GM23338 (cell line): ENCODE data around the gene SARDH. TPM values are rescaled to one million over a fixed set of nuclear protein-coding genes. Genes with fewer than 3 reads are reported as not detected.

Experiments
- ATAC-seq: fragments of 200-7000 bp; cut with Tn5 transposase; 3 replicates; pipeline ENCODE4 v1.9.1; 2020
- DNase-seq: peaks from one replicate; pipeline ENCODE4 v3.0.0-alpha.2; 2015; ENCODE audit warnings: low spot score
- H2AFZ ChIP-seq: fragments of 200-600 bp; sonication (generic); 2 replicates; pipeline ENCODE4 v1.8.0; 2016; ENCODE audit warnings: antibody characterized with exemption, mild to moderate bottlenecking, moderate library complexity
- H3F3A ChIP-seq: fragments of 200-600 bp; sonication (generic); replicated peaks from 2 replicates; pipeline ENCODE4 v1.8.0; 2017; ENCODE audit warnings: antibody characterized with exemption, mixed run types, low read depth
- H3K27ac ChIP-seq: fragments of 200-600 bp; sonication (generic); 2 replicates; pipeline ENCODE4 v1.6.1; 2016; ENCODE audit warnings: low read depth
- H3K27me3 ChIP-seq: fragments of 200-600 bp; sonication (generic); 2 replicates; pipeline ENCODE4 v1.8.0; 2016; ENCODE audit warnings: mild to moderate bottlenecking, mixed run types, moderate library complexity; ENCODE audit not compliant: insufficient read depth
- H3K36me3 ChIP-seq: fragments of 200-600 bp; sonication (generic); 2 replicates; pipeline ENCODE4 v1.8.0; 2016; ENCODE audit warnings: mild to moderate bottlenecking; ENCODE audit not compliant: insufficient read depth
- H3K4me1 ChIP-seq: fragments of 200-600 bp; sonication (generic); 2 replicates; pipeline ENCODE4 v1.8.0; 2016; ENCODE audit warnings: mild to moderate bottlenecking, moderate library complexity; ENCODE audit not compliant: insufficient read depth
- H3K4me2 ChIP-seq: fragments of 200-600 bp; sonication (generic); 2 replicates; pipeline ENCODE4 v1.7.1; 2017; ENCODE audit warnings: mixed run types
- H3K4me3 ChIP-seq: fragments of 200-600 bp; sonication (generic); 2 replicates; pipeline ENCODE4 v1.6.1; 2016; ENCODE audit warnings: mixed run types
- H3K79me2 ChIP-seq: fragments of 200-600 bp; sonication (generic); replicated peaks from 2 replicates; pipeline ENCODE4 v1.8.0; 2017; ENCODE audit warnings: mild to moderate bottlenecking; ENCODE audit not compliant: insufficient read depth
- H3K9me2 ChIP-seq: fragments of 200-600 bp; sonication (generic); 2 replicates; pipeline ENCODE4 v1.8.0; 2017; ENCODE audit not compliant: insufficient read depth
- H4K20me1 ChIP-seq: fragments of 200-600 bp; sonication (generic); replicated peaks from 2 replicates; pipeline ENCODE4 v1.8.0; 2017; ENCODE audit warnings: mild to moderate bottlenecking; ENCODE audit not compliant: insufficient read depth
- H3K27ac Mint-ChIP-seq: 2 replicates; pipeline ENCODE4 v1.8.0; 2020; ENCODE audit warnings: inconsistent platforms, mild to moderate bottlenecking, moderate library complexity, mixed read lengths
- H3K27me3 Mint-ChIP-seq: 3 replicates; pipeline ENCODE4 v1.8.0; 2022; ENCODE audit warnings: low read depth, mild to moderate bottlenecking, moderate library complexity, mixed read lengths, inconsistent platforms; ENCODE audit not compliant: insufficient read depth, poor library complexity
- H3K36me3 Mint-ChIP-seq: 3 replicates; pipeline ENCODE4 v1.8.0; 2021; ENCODE audit warnings: low read depth, mild to moderate bottlenecking, inconsistent platforms, moderate library complexity, mixed read lengths
- H3K4me1 Mint-ChIP-seq: 3 replicates; pipeline ENCODE4 v1.8.0; 2020; ENCODE audit warnings: mild to moderate bottlenecking, inconsistent platforms, mixed read lengths
- H3K4me3 Mint-ChIP-seq: 3 replicates; pipeline ENCODE4 v1.8.0; 2021; ENCODE audit warnings: moderate library complexity, mild to moderate bottlenecking, inconsistent platforms, mixed read lengths
- H3K9me3 Mint-ChIP-seq: 3 replicates; pipeline ENCODE4 v1.8.0; 2020; ENCODE audit warnings: moderate library complexity, mild to moderate bottlenecking, inconsistent platforms, mixed read lengths
- CREB1 ChIP-seq: fragments of 250-450 bp; sonication (Bioruptor Pico); IDR thresholded peaks from 2 replicates; pipeline ENCODE4 v1.5.0; 2020; ENCODE audit warnings: low read depth, mild to moderate bottlenecking, moderate library complexity
- CTCF ChIP-seq, 2 experiments: fragments of 200-600 bp in 1 of 2; sonication (generic) in 1 of 2; conservative IDR thresholded peaks; 2 replicates each; pipeline versions ENCODE4 v1.5.1 to v1.6.1; 2016 to 2017; ENCODE audit warnings: antibody characterized with exemption in 2 of 2, low read depth in 2 of 2, mild to moderate bottlenecking in 2 of 2, moderate library complexity in 1 of 2
- ETS1 ChIP-seq: IDR thresholded peaks from 2 replicates; pipeline ENCODE4 v1.6.1; 2016; ENCODE audit warnings: antibody characterized with exemption
- EZH2 ChIP-seq: fragments of 200-600 bp; sonication (generic); IDR thresholded peaks from one replicate; pipeline ENCODE4 v1.8.0; 2017; ENCODE audit warnings: antibody characterized with exemption, mild to moderate bottlenecking, low read depth; ENCODE audit not compliant: unreplicated experiment
- EZH2phosphoT487 ChIP-seq: fragments of 200-600 bp; sonication (generic); IDR thresholded peaks from one replicate; pipeline ENCODE4 v1.8.1; 2018; ENCODE audit warnings: antibody characterized with exemption; ENCODE audit not compliant: unreplicated experiment
- JUNB ChIP-seq: IDR thresholded peaks from one replicate; pipeline ENCODE4 v1.6.1; 2016; ENCODE audit warnings: antibody characterized with exemption; ENCODE audit not compliant: unreplicated experiment
- NANOG ChIP-seq: IDR thresholded peaks from 2 replicates; pipeline ENCODE4 v1.6.1; 2016; ENCODE audit warnings: antibody characterized with exemption, borderline replicate concordance
- POLR2AphosphoS5 ChIP-seq: IDR thresholded peaks from 2 replicates; pipeline ENCODE4 v1.6.1; 2016; ENCODE audit warnings: antibody characterized with exemption, low read depth
- REST ChIP-seq: IDR thresholded peaks from one replicate; pipeline ENCODE4 v1.6.1; 2018; ENCODE audit warnings: antibody characterized with exemption; ENCODE audit not compliant: unreplicated experiment
- STAT1 ChIP-seq: IDR thresholded peaks from one replicate; pipeline ENCODE4 v1.6.1; 2016; ENCODE audit warnings: antibody characterized with exemption; ENCODE audit not compliant: unreplicated experiment
- ZNF114 ChIP-seq: fragments of 250-450 bp; sonication (Bioruptor Pico); IDR thresholded peaks from 2 replicates; pipeline ENCODE4 v1.5.0; 2020; ENCODE audit warnings: mild to moderate bottlenecking, moderate library complexity
- ZNF331 ChIP-seq: fragments of 250-450 bp; sonication (Bioruptor Pico); IDR thresholded peaks from 2 replicates; pipeline ENCODE4 v1.5.0; 2020; ENCODE audit warnings: low read depth, mild to moderate bottlenecking, moderate library complexity
- ZNF462 ChIP-seq: fragments of 250-450 bp; sonication (Bioruptor Pico); IDR thresholded peaks from 2 replicates; pipeline ENCODE4 v1.5.0; 2020; ENCODE audit warnings: mild to moderate bottlenecking, moderate library complexity
- polyA plus RNA-seq: library from polyadenylated mRNA; unstranded; fragments of >200 nt; fragmentation: Nextera tagmentation; extraction: Ambion mirVana; gene quantifications from 2 replicates; pipeline ENCODE4 v1.2.1, GENCODE V29; 2016
- total RNA-seq: library from RNA; depleted of rRNA; stranded (reverse); fragments of >200 nt; shearing (Covaris generic); gene quantifications from 2 replicates; pipeline ENCODE4 v1.2.3, GENCODE V29; 2014

The SARDH gene
- total and polyA plus RNA-seq, 2 experiments from 2014 or later: 2.8 to 10.4 TPM

- Histone ChIP-seq H3K9me2 (no peaks in the 10 kb centered on the region), H3K27me3 (no peaks in the 10 kb centered on the region), H2AFZ (no peak overlapping the region), H4K20me1 (no peaks in the 10 kb centered on the region), H3K27ac (no peak overlapping the region), H3K4me2 (no peak overlapping the region), H3K36me3 (no peaks in the 10 kb centered on the region), H3K79me2 (no peaks in the 10 kb centered on the region), H3K4me1 (peaks cover 17% of the 10 kb centered on the region), H3K4me3 (no peak overlapping the region), H3F3A (no peaks in the 10 kb centered on the region)
- peaks cover 42% of the 10 kb centered on the region for H3K4me1 Mint-ChIP-seq
- DNase-seq (no peak), ATAC-seq (0 out of 3 replicates have a peak, but pooled peaks have one; percentile 5)
- H3K27ac Mint-ChIP-seq: no peak overlapping the region
- H3K27me3 Mint-ChIP-seq: peaks cover 18% of the 10 kb centered on the region
- no peak overlapping the region; the same call in 2 of the 3 replicates for H3K4me3 Mint-ChIP-seq
- no peak for TF ChIP-seq CREB1 (CRISPR knock-in tag)
- no peak for TF ChIP-seq CTCF (conservative IDR thresholded peaks at IDR 0.05; ENCODE audit: low read depth in 2 of 2)
- TF ChIP-seq POLR2AphosphoS5: no peak
- no peak for TF ChIP-seq ETS1
- TF ChIP-seq REST: no peak
- TF ChIP-seq ZNF114: no peak
- no peak for TF ChIP-seq EZH2phosphoT487
- no peak for TF ChIP-seq ZNF331 (CRISPR knock-in tag)
- TF ChIP-seq NANOG: no peak
- TF ChIP-seq ZNF462 (CRISPR knock-in tag): no peak
- TF ChIP-seq STAT1: no peak
- no peak for TF ChIP-seq EZH2
- no peak for TF ChIP-seq JUNB
- no peaks in the 10 kb centered on the region; the same call in 2 of the 3 replicates for H3K36me3 Mint-ChIP-seq
- no peaks in the 10 kb centered on the region for H3K9me3 Mint-ChIP-seq
Measured at GRCh38 chr9:133632806-133633680, 105.1 kb downstream of the SARDH start.
